Mesodermal cell (in vitro differentiated cells): Measurements from ENCODE around the gene LAMA3.
A peak's percentile ranks its signal among the peaks of the same experiment; 100 is the strongest.

Experiments used
- H3K27ac ChIP-seq: 2 replicates; pipeline ENCODE4 v1.7.0; 2013; ENCODE audit warnings: mild to moderate bottlenecking, low read depth, low read length, moderate library complexity; ENCODE audit not compliant: severe bottlenecking
- H3K36me3 ChIP-seq: 2 replicates; pipeline ENCODE4 v1.7.1; 2013; ENCODE audit warnings: mild to moderate bottlenecking, low read length, moderate library complexity; ENCODE audit not compliant: control insufficient read depth, insufficient read depth
- H3K4me1 ChIP-seq: one replicate; pipeline ENCODE4 v1.7.1; 2013; ENCODE audit warnings: mild to moderate bottlenecking, low read length; ENCODE audit not compliant: insufficient read depth, control insufficient read depth, poor library complexity, severe bottlenecking
- H3K4me3 ChIP-seq: 2 replicates; pipeline ENCODE4 v1.7.0; 2013; ENCODE audit warnings: low read length, control low read depth, mild to moderate bottlenecking; ENCODE audit not compliant: insufficient read depth, poor library complexity, severe bottlenecking; ENCODE audit errors: extremely low read depth
- H3K9me3 ChIP-seq: 2 replicates; pipeline ENCODE4 v1.7.1; 2013; ENCODE audit warnings: mild to moderate bottlenecking, low read length, moderate library complexity; ENCODE audit not compliant: control insufficient read depth
- WGBS, 2 experiments: methylation state at CpG; one replicate each; pipeline ENCODE4 v1.1.5; 2013; ENCODE audit warnings: missing lambda C conversion rate in 2 of 2; ENCODE audit not compliant: insufficient coverage in 2 of 2; 5-methylcytosine and 5-hydroxymethylcytosine counted together

Gene LAMA3

GRCh38 chr18:23746851-23747250, 57.6 kb downstream of the LAMA3 start:
- Histone ChIP-seq H3K27ac (no peak overlapping the region), H3K9me3 (no peaks in the 10 kb centered on the region), H3K4me3 (no peak overlapping the region), H3K4me1 (peaks cover 8% of the 10 kb centered on the region), H3K36me3 (no peaks in the 10 kb centered on the region)
- no CpG with 5 or more reads among the region's 4 CpGs for WGBS, 2 experiments

- H3K27ac ChIP-seq = peak overlapping the region; percentile 41
- peaks cover 5% of the 10 kb centered on the region for H3K4me1 ChIP-seq
- no peak overlapping the region for H3K4me3 ChIP-seq
- 57% methylated on average over 1 of the region's 2 CpGs; no CpG with 5 or more reads in 1 of the 2 experiments for WGBS, 2 experiments
- H3K9me3 ChIP-seq = no peaks in the 10 kb centered on the region
- H3K36me3 ChIP-seq = no peaks in the 10 kb centered on the region
Observed at GRCh38 chr18:23752363-23752762, 63.1 kb downstream of the LAMA3 start.

- 43 to 57% methylated on average over 1 of the region's 1 CpG for WGBS, 2 experiments
- H3K9me3 ChIP-seq = no peaks in the 10 kb centered on the region
- no peak overlapping the region for H3K27ac ChIP-seq
- H3K36me3 ChIP-seq = no peaks in the 10 kb centered on the region
- H3K4me1 ChIP-seq = peaks cover 5% of the 10 kb centered on the region
- H3K4me3 ChIP-seq = no peak overlapping the region
Observed at GRCh38 chr18:23752796-23753195, 63.5 kb downstream of the LAMA3 start.

GRCh38 chr18:23756590-23757436, 67.6 kb downstream of the LAMA3 start:
- WGBS, 2 experiments = 81% methylated on average over 23 to 27 of the region's 34 CpGs
- Histone ChIP-seq H3K4me1 (peaks cover 5% of the 10 kb centered on the region), H3K9me3 (no peaks in the 10 kb centered on the region), H3K36me3 (no peaks in the 10 kb centered on the region), H3K4me3 (no peak overlapping the region), H3K27ac (no peak overlapping the region)

GRCh38 chr18:23757437-23757733, 68.1 kb downstream of the LAMA3 start:
- 83 to 86% methylated on average over 7 to 8 of the region's 8 CpGs for WGBS, 2 experiments
- H3K4me1 ChIP-seq = peaks cover 5% of the 10 kb centered on the region
- no peak overlapping the region for H3K27ac ChIP-seq
- no peak overlapping the region for H3K4me3 ChIP-seq
- no peaks in the 10 kb centered on the region for H3K9me3 ChIP-seq
- no peaks in the 10 kb centered on the region for H3K36me3 ChIP-seq

GRCh38 chr18:23758281-23758680, 69.0 kb downstream of the LAMA3 start:
- 75 to 91% methylated on average over 4 to 14 of the region's 14 CpGs for WGBS, 2 experiments

GRCh38 chr18:23761941-23762340, 72.7 kb downstream of the LAMA3 start:
- H3K4me3 ChIP-seq = no peak overlapping the region
- 85 to 100% methylated on average over 3 of the region's 5 CpGs for WGBS, 2 experiments
- no peak overlapping the region for H3K27ac ChIP-seq
- H3K4me1 ChIP-seq = no peaks in the 10 kb centered on the region
- H3K9me3 ChIP-seq = no peaks in the 10 kb centered on the region
- no peaks in the 10 kb centered on the region for H3K36me3 ChIP-seq

More at GRCh38 chr18:23758281-23758680, 69.0 kb downstream of the LAMA3 start:
- no peak overlapping the region for H3K27ac ChIP-seq
- H3K4me3 ChIP-seq = no peak overlapping the region
- H3K36me3 ChIP-seq = no peaks in the 10 kb centered on the region
- no peaks in the 10 kb centered on the region for H3K4me1 ChIP-seq
- no peaks in the 10 kb centered on the region for H3K9me3 ChIP-seq

- 94 to 97% methylated on average over 3 of the region's 4 CpGs for WGBS, 2 experiments
Observed at GRCh38 chr18:23763343-23763742, 74.1 kb downstream of the LAMA3 start.

GRCh38 chr18:23765931-23766330, 76.7 kb downstream of the LAMA3 start:
- H3K36me3 ChIP-seq = no peaks in the 10 kb centered on the region
- no peak overlapping the region for H3K4me3 ChIP-seq
- H3K9me3 ChIP-seq = no peaks in the 10 kb centered on the region
- WGBS, 2 experiments = no CpG with 5 or more reads among the region's 1 CpG
- H3K4me1 ChIP-seq = no peaks in the 10 kb centered on the region
- H3K27ac ChIP-seq = no peak overlapping the region

More at GRCh38 chr18:23763343-23763742, 74.1 kb downstream of the LAMA3 start:
- H3K9me3 ChIP-seq = no peaks in the 10 kb centered on the region
- no peaks in the 10 kb centered on the region for H3K4me1 ChIP-seq
- no peak overlapping the region for H3K4me3 ChIP-seq
- H3K27ac ChIP-seq = no peak overlapping the region
- H3K36me3 ChIP-seq = no peaks in the 10 kb centered on the region

- 88 to 93% methylated on average over 2 of the region's 4 CpGs for WGBS, 2 experiments
Observed at GRCh38 chr18:23772327-23773024, 83.2 kb downstream of the LAMA3 start.

GRCh38 chr18:23776306-23776705, 87.1 kb downstream of the LAMA3 start:
- H3K4me3 ChIP-seq = no peak overlapping the region
- H3K9me3 ChIP-seq = no peaks in the 10 kb centered on the region
- peaks cover 12% of the 10 kb centered on the region for H3K4me1 ChIP-seq
- 100% methylated on average over 1 of the region's 3 CpGs for WGBS, 2 experiments
- H3K36me3 ChIP-seq = no peaks in the 10 kb centered on the region
- no peak overlapping the region for H3K27ac ChIP-seq

More at GRCh38 chr18:23772327-23773024, 83.2 kb downstream of the LAMA3 start:
- no peaks in the 10 kb centered on the region for H3K36me3 ChIP-seq
- no peak overlapping the region for H3K4me3 ChIP-seq
- H3K9me3 ChIP-seq = no peaks in the 10 kb centered on the region
- H3K27ac ChIP-seq = no peak overlapping the region
- peaks cover 3% of the 10 kb centered on the region for H3K4me1 ChIP-seq
